ENCODE measurements around the gene AGFG2. TPM values are rescaled to one million over a fixed set of nuclear protein-coding genes. Genes with fewer than 3 reads are reported as not detected.

AGFG2 gene
- total and polyA plus RNA-seq, 2 of the 13 experiments (the other 11 are each of a cell fraction or from before 2014, with no cell fraction given), result 125 to 132 TPM

DNA sequence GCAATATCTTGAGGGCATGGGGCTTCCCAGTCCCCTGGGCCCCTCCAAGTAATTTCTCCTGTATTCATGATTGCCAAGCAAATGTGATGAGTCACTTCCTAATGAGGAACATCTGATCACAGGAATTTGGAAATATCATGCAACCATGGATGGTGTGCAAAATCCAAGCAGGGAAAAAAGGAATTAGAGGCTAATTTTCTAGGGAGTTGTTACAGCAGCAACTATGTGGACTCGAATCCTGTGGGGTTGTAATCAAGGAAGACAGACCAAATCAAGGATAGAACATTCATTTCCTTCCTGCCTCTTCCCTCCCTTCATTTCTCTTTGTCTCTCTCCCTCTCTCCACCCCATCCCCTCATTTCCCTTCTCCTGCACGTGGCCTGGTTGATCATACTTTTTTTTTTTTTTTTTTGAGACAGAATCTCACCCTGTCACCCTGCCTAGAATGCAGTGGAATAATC is 23.9 kb upstream of the AGFG2 start:
- in situ Hi-C loops (cut with HindIII; ENCODE audit: extremely low pct_ligation_motif_present, low pct_unique_long_range_greater_than_20kb) (no loop called here), intact Hi-C loops (cut with micrococcal nuclease; ENCODE audit: unreplicated experiment) (no loop called here)
- H3K4me3 ChIP-seq (replicated peaks in 1 of 3; ENCODE audit: insufficient read depth in 1 of 3, low read depth in 2 of 3, low read length in 3 of 3), result no peak overlapping the region
- no peaks in the 10 kb centered on the region for H3K36me3 ChIP-seq (replicated peaks in 1 of 2; ENCODE audit: control insufficient read depth in 1 of 2, insufficient read depth in 2 of 2, low read length in 2 of 2)
- TF ChIP-seq NFE2L2 (IDR thresholded peaks at IDR 0.05; ENCODE audit: low read length) (peak; percentile 66; the same call in 1 of the 2 replicates), DR1 (CRISPR knock-in tag; IDR thresholded peaks at IDR 0.05) (no peak)
- ChIA-PET POLR2A (no interaction called here), CTCF (ENCODE audit: low intra/inter-chr PET ratio, low total read pairs) (no interaction called here)
- FAIRE-seq (no peak), ATAC-seq (no peak), DNase-seq (ENCODE audit: low spot score) (no peak)
- H4K20me1 ChIP-seq (ENCODE audit: insufficient read depth, low read length), result no peaks in the 10 kb centered on the region
- H3K4me1 ChIP-seq (ENCODE audit: insufficient read depth, low read length), result peaks cover 29% of the 10 kb centered on the region
- no peak overlapping the region for H3K4me2 ChIP-seq (ENCODE audit: low read depth, low read length)
- H2AFZ ChIP-seq (ENCODE audit: low read length), result no peak overlapping the region
- H3K9me3 ChIP-seq (ENCODE audit: low read length), result no peaks in the 10 kb centered on the region
- no TSS peak for BruUV-seq (replicated peaks)
- H3K27me3 ChIP-seq (ENCODE audit: control insufficient read depth in 1 of 2, insufficient read depth in 2 of 2, low read length in 2 of 2), result no peaks in the 10 kb centered on the region
- no peak overlapping the region for H3K9ac ChIP-seq (ENCODE audit: insufficient read depth, low read depth, low read length)
- WGBS (ENCODE audit: low lambda C conversion rate), result 11% methylated on average over 2 of the region's 2 CpGs
- no peak overlapping the region for H3K27ac ChIP-seq (ENCODE audit: extremely low read length, insufficient read depth, low read length)
- no peaks in the 10 kb centered on the region for H3K79me2 ChIP-seq (ENCODE audit: insufficient read depth, low read length)

DNA sequence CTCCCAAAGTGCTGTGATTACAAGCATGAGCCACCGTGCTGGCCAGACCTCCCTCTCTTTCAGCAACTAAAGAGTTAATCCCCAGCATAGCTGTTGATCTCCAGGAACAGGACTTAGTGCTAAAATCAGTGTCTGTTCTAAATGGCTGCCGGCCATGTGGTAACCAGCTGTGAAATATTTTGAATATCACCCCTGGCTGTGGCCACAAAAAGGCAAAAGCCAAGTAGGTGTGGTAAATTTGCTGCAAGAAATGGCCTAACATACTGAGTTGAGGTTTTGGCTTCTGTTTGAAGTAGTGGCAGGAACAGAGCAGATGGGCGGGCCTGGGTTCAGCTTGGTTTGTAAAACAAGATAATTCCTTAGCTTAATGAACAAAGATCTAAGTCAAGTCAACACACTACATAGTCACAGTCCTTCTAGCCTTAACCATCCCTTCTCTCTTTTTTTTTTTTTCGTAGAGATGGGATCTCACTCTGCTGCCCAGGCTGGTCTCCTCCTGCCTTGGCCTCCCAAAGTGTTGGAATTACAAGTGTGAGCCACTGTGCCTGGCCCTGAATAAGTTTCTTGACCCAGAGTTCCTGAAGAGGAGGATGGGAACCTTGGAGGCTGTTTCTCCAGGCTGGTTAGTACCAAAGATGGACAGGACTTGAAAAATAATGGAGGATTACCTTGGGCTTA is 22.7 kb upstream of the AGFG2 start:
- ATAC-seq (no peak; the same call in 2 of the 3 replicates), DNase-seq (ENCODE audit: low spot score) (peak; percentile 18), FAIRE-seq (peak; percentile 4)
- 9% methylated on average over 4 of the region's 4 CpGs for WGBS (ENCODE audit: low lambda C conversion rate)
- H3K9me3 ChIP-seq (ENCODE audit: low read length), result no peaks in the 10 kb centered on the region
- H3K27ac ChIP-seq (ENCODE audit: extremely low read length, insufficient read depth, low read length), result no peak overlapping the region
- H3K9ac ChIP-seq (ENCODE audit: insufficient read depth, low read depth, low read length), result no peak overlapping the region
- no peaks in the 10 kb centered on the region for H3K79me2 ChIP-seq (ENCODE audit: insufficient read depth, low read length)
- H3K36me3 ChIP-seq (replicated peaks in 1 of 2; ENCODE audit: control insufficient read depth in 1 of 2, insufficient read depth in 2 of 2, low read length in 2 of 2), result no peaks in the 10 kb centered on the region
- in situ Hi-C loops (cut with HindIII; ENCODE audit: extremely low pct_ligation_motif_present, low pct_unique_long_range_greater_than_20kb) (no loop called here), intact Hi-C loops (cut with micrococcal nuclease; ENCODE audit: unreplicated experiment) (no loop called here)
- TF ChIP-seq ZNF317 (CRISPR knock-in tag; IDR thresholded peaks at IDR 0.05) (no peak), SSRP1 (CRISPR knock-in tag; IDR thresholded peaks at IDR 0.05) (no peak), NR3C1 (CRISPR knock-in tag; IDR thresholded peaks at IDR 0.05) (no peak), MAFG (CRISPR knock-in tag; IDR thresholded peaks at IDR 0.05) (no peak), ATM (IDR thresholded peaks at IDR 0.05; ENCODE audit: borderline replicate concordance) (no peak), THAP11 (CRISPR knock-in tag; IDR thresholded peaks at IDR 0.05) (no peak), PHF21A (CRISPR knock-in tag; IDR thresholded peaks at IDR 0.05) (0 out of 2 replicates have a peak, but pooled peaks have one; percentile 20), ZNF282 (IDR thresholded peaks at IDR 0.05; ENCODE audit: partially characterized antibody) (no peak), EED (CRISPR knock-in tag; IDR thresholded peaks at IDR 0.05) (no peak), ZNF737 (CRISPR knock-in tag; IDR thresholded peaks at IDR 0.05; ENCODE audit: borderline replicate concordance) (no peak), ZNF652 (CRISPR knock-in tag; IDR thresholded peaks at IDR 0.05; ENCODE audit: borderline replicate concordance, low read depth) (peak; percentile 94), ZNF121 (CRISPR knock-in tag; IDR thresholded peaks at IDR 0.05) (peak; percentile 69), RFXAP (CRISPR knock-in tag; IDR thresholded peaks at IDR 0.05; ENCODE audit: borderline replicate concordance) (no peak), ZNF382 (CRISPR knock-in tag; IDR thresholded peaks at IDR 0.05; ENCODE audit: borderline replicate concordance) (no peak), BCL6 (CRISPR knock-in tag; IDR thresholded peaks at IDR 0.05) (peak; percentile 19; the same call in 1 of the 2 replicates)
- TF ChIP-seq, protein P1, sequence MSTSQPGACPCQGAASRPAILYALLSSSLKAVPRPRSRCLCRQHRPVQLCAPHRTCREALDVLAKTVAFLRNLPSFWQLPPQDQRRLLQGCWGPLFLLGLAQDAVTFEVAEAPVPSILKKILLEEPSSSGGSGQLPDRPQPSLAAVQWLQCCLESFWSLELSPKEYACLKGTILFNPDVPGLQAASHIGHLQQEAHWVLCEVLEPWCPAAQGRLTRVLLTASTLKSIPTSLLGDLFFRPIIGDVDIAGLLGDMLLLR (CRISPR knock-in tag; IDR thresholded peaks at IDR 0.05), result no peak
- no peak overlapping the region for H2AFZ ChIP-seq (ENCODE audit: low read length)
- no peaks in the 10 kb centered on the region for H4K20me1 ChIP-seq (ENCODE audit: insufficient read depth, low read length)
- peaks cover 17% of the 10 kb centered on the region for H3K4me1 ChIP-seq (ENCODE audit: insufficient read depth, low read length)
- CTCF ChIA-PET (ENCODE audit: low intra/inter-chr PET ratio, low total read pairs), result no interaction called here
- no peaks in the 10 kb centered on the region for H3K27me3 ChIP-seq (ENCODE audit: control insufficient read depth in 1 of 2, insufficient read depth in 2 of 2, low read length in 2 of 2)
- POLR2A ChIA-PET, result interaction anchor here (0.6 kb wide), 1 partner anchor 39 kb away, joined by 3 read pairs; no protein-coding TSS in a partner anchor
- H3K4me2 ChIP-seq (ENCODE audit: low read depth, low read length), result no peak overlapping the region
- H3K4me3 ChIP-seq (replicated peaks in 1 of 3; ENCODE audit: insufficient read depth in 1 of 3, low read depth in 2 of 3, low read length in 3 of 3), result no peak overlapping the region
- BruUV-seq (replicated peaks), result no TSS peak
